ENCODE results near the gene MYO3B.

DNA sequence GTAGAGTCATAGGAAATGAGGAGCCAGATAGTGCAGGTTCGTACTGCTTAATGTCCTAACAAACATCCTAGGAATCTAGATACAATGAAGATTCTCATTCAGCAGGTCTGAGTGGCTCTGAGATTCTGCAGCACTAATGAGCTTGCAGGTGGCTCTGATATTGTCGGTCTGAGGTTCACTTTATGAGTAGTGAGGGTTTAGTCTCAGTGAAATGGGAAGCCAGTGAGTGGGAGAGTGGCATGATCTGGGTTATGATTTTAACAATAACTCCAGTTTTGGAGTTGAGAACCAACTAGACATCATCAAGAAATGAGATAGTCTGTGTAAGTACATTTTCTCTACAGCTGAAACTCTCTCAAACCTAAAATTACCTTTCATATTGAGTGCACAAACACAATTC is 370.4 kb downstream of the MYO3B start:
- TF ChIP-seq CTCF (IDR thresholded peaks at IDR 0.05) = no peak
- no peak for TF ChIP-seq POLR2A (IDR thresholded peaks at IDR 0.05)
